HCT116 (cell line): ENCODE data around the gene SLC12A3. TPM values are rescaled to one million over a fixed set of nuclear protein-coding genes. Genes with fewer than 3 reads are reported as not detected.

Source experiments
- ATAC-seq: fragments of 200-7000 bp; cut with Tn5 transposase; 2 replicates; pipeline ENCODE4 v1.9.1; 2020; ENCODE audit warnings: mild to moderate bottlenecking, moderate library complexity
- BruUV-seq: library from RNA; stranded (reverse); fragments of 400-500 nt; replicated peaks from 2 replicates; lab custom pipeline; 2021; lab: Mats Ljungman, UMichigan
- CTCF ChIA-PET: fragments of 300-600 bp; sonication (Branson Sonifier 250); formaldehyde crosslinking; loops from one replicate; lab custom pipeline; 2021; ENCODE audit warnings: antibody characterized with exemption; lab: Charles Lee
- POLR2A ChIA-PET: fragments of 300-600, 350-600 bp; sonication (Branson Sonifier 250); formaldehyde crosslinking; loops from one replicate; lab custom pipeline; 2021; ENCODE audit warnings: antibody characterized with exemption; lab: Charles Lee
- RAD21 ChIA-PET, 2 experiments: fragments of 300-600 bp; sonication (Branson Sonifier 250); formaldehyde crosslinking; loops; one replicate each; lab custom pipeline; 2023; ENCODE audit warnings: low total read pairs in 2 of 2; ENCODE audit not compliant: uncharacterized antibody in 2 of 2, unreplicated experiment in 2 of 2, low non-redundant PET in 1 of 2; lab: Charles Lee
- DNase-seq: peaks from one replicate; pipeline ENCODE4 v3.0.0-alpha.2; 2010; ENCODE audit warnings: low read depth, low spot score
- H2AFZ ChIP-seq: fragments of 200-600 bp; shearing (Covaris generic), sonication (generic); 2 replicates; pipeline ENCODE4 v1.6.1; 2017; ENCODE audit warnings: low read depth, mixed run types, mixed read lengths, antibody characterized with exemption, low read length; ENCODE audit not compliant: poor library complexity, severe bottlenecking
- H3K27ac ChIP-seq: 2 replicates; pipeline ENCODE4 v1.5.1; 2012; ENCODE audit warnings: low read depth, low read length
- H3K27me3 ChIP-seq: fragments of 200-600 bp; sonication (generic); 2 replicates; pipeline ENCODE4 v1.6.1; 2016; ENCODE audit warnings: mixed run types, low read length, mixed read lengths; ENCODE audit not compliant: insufficient read depth
- H3K36me3 ChIP-seq, 2 experiments: fragments of 200-500 bp in 1 of 2; fragments of 200-600 bp in 1 of 2; sonication (Bioruptor generic) in 1 of 2; sonication (generic) in 1 of 2; 2 replicates each; pipeline versions ENCODE4 v1.5.1 to v1.6.1; 2014 to 2016; ENCODE audit warnings: low read length in 2 of 2, inconsistent platforms in 1 of 2, mixed read lengths in 1 of 2, mixed run types in 1 of 2; ENCODE audit not compliant: insufficient read depth in 2 of 2, control insufficient read depth in 1 of 2
- H3K4me1 ChIP-seq, 2 experiments: fragments of 200-600 bp in 1 of 2; sonication (generic) in 1 of 2; 2 replicates each; pipeline versions ENCODE4 v1.5.1 to v1.6.1; 2012 to 2017; ENCODE audit warnings: low read length in 2 of 2, inconsistent platforms in 1 of 2, mild to moderate bottlenecking in 1 of 2, mixed read lengths in 1 of 2, mixed run types in 1 of 2, moderate library complexity in 1 of 2; ENCODE audit not compliant: insufficient read depth in 2 of 2, control insufficient read depth in 1 of 2
- H3K4me2 ChIP-seq: fragments of 200-600 bp; sonication (generic); 2 replicates; pipeline ENCODE4 v1.6.1; 2017; ENCODE audit warnings: mixed run types, low read length, mixed read lengths
- H3K4me3 ChIP-seq, 2 experiments: fragments of 200-600 bp in 1 of 2; sonication (generic) in 1 of 2; replicated peaks in 1 of 2; 2 replicates each; pipeline ENCODE4 v1.5.1; 2011 to 2016; ENCODE audit warnings: low read length in 2 of 2, control low read depth in 1 of 2, low read depth in 1 of 2, mild to moderate bottlenecking in 1 of 2, mixed read lengths in 1 of 2, mixed run types in 1 of 2
- H3K79me2 ChIP-seq: fragments of 200-600 bp; sonication (generic); 2 replicates; pipeline ENCODE4 v1.6.1; 2017; ENCODE audit warnings: mild to moderate bottlenecking, mixed run types, low read length, moderate library complexity, mixed read lengths; ENCODE audit not compliant: insufficient read depth
- H3K9ac ChIP-seq: fragments of 200-600 bp; sonication (generic); 2 replicates; pipeline ENCODE4 v1.6.1; 2016; ENCODE audit warnings: low read length, mixed read lengths
- H3K9me2 ChIP-seq: fragments of 200-600 bp; sonication (generic), shearing (Covaris generic); 2 replicates; pipeline ENCODE4 v1.6.1; 2017; ENCODE audit warnings: mixed run types, mild to moderate bottlenecking, moderate library complexity; ENCODE audit not compliant: insufficient read depth
- H3K9me3 ChIP-seq, 2 experiments: fragments of 200-500 bp in 1 of 2; fragments of 200-600 bp in 1 of 2; sonication (Bioruptor generic) in 1 of 2; sonication (generic) in 1 of 2; 2 replicates each; pipeline ENCODE4 v1.6.1; 2014 to 2017; ENCODE audit warnings: low read length in 2 of 2, mixed read lengths in 2 of 2, inconsistent platforms in 1 of 2, low read depth in 1 of 2, mild to moderate bottlenecking in 1 of 2, mixed run types in 1 of 2, moderate library complexity in 1 of 2; ENCODE audit not compliant: control insufficient read depth in 1 of 2, insufficient read depth in 1 of 2
- H4K20me1 ChIP-seq: fragments of 200-600 bp; sonication (generic), shearing (Covaris generic); 2 replicates; pipeline ENCODE4 v1.6.1; 2017; ENCODE audit warnings: mixed run types, mild to moderate bottlenecking, moderate library complexity; ENCODE audit not compliant: insufficient read depth
- ATF3 ChIP-seq: IDR thresholded peaks from 2 replicates; pipeline ENCODE4 v1.6.1; 2012
- CTCF ChIP-seq, 3 experiments: fragments of 200-600 bp in 1 of 3; sonication (generic) in 1 of 3; IDR thresholded peaks in 2 of 3; conservative IDR thresholded peaks in 1 of 3; 2 replicates each; pipeline ENCODE4 v1.5.1; 2012 to 2017; ENCODE audit warnings: low read depth in 2 of 3, low read length in 2 of 3, antibody characterized with exemption in 1 of 3, borderline replicate concordance in 1 of 3, control low read depth in 1 of 3, mild to moderate bottlenecking in 1 of 3, mixed read lengths in 1 of 3, mixed run types in 1 of 3, moderate library complexity in 1 of 3; ENCODE audit not compliant: insufficient read depth in 1 of 3
- EGR1 ChIP-seq: IDR thresholded peaks from 2 replicates; pipeline ENCODE4 v1.6.1; 2012; ENCODE audit warnings: low read depth
- FOSL1 ChIP-seq: IDR thresholded peaks from 2 replicates; pipeline ENCODE4 v1.6.1; 2012; ENCODE audit warnings: low read depth
- POLR2A ChIP-seq: IDR thresholded peaks from 2 replicates; pipeline ENCODE4 v1.7.0; 2011; ENCODE audit warnings: borderline replicate concordance; ENCODE audit not compliant: insufficient read depth, insufficient read length; ENCODE audit errors: extremely low read depth
- POLR2AphosphoS5 ChIP-seq: IDR thresholded peaks from 2 replicates; pipeline ENCODE4 v1.6.1; 2011; ENCODE audit warnings: mild to moderate bottlenecking, low read depth, low read length, moderate library complexity
- RAD21 ChIP-seq: IDR thresholded peaks from 2 replicates; pipeline ENCODE4 v1.6.1; 2012; ENCODE audit warnings: low read depth, mild to moderate bottlenecking
- SIN3A ChIP-seq: IDR thresholded peaks from 2 replicates; pipeline ENCODE4 v1.6.1; 2012; ENCODE audit warnings: low read depth
- SP1 ChIP-seq: IDR thresholded peaks from 2 replicates; pipeline ENCODE4 v1.6.1; 2012; ENCODE audit warnings: low read depth
- SRF ChIP-seq: IDR thresholded peaks from 2 replicates; pipeline ENCODE4 v1.6.1; 2012; ENCODE audit warnings: low read depth
- TCF7L2 ChIP-seq: IDR thresholded peaks from 2 replicates; pipeline ENCODE4 v1.7.0; 2011; ENCODE audit warnings: borderline replicate concordance, inconsistent platforms; ENCODE audit not compliant: insufficient read depth, insufficient read length; ENCODE audit errors: extremely low read depth
- YY1 ChIP-seq: IDR thresholded peaks from 2 replicates; pipeline ENCODE4 v1.6.1; 2011; ENCODE audit warnings: low read length, low read depth, moderate library complexity, mild to moderate bottlenecking; ENCODE audit not compliant: insufficient replicate concordance; ENCODE audit errors: extremely low read depth
- ZBTB33 ChIP-seq: IDR thresholded peaks from 2 replicates; pipeline ENCODE4 v1.6.1; 2011; ENCODE audit warnings: mild to moderate bottlenecking, low read length, moderate library complexity; ENCODE audit not compliant: insufficient replicate concordance; ENCODE audit errors: extremely low read depth
- ZFX ChIP-seq: fragments of 450-650 bp; IDR thresholded peaks from 2 replicates; pipeline ENCODE4 v1.6.1; 2017
- ZNF274 ChIP-seq: fragments of 200-500 bp; sonication (Bioruptor generic); IDR thresholded peaks from 2 replicates; pipeline ENCODE4 v1.6.1; 2014; ENCODE audit warnings: mild to moderate bottlenecking, low read depth, low read length, inconsistent platforms
- intact Hi-C: fragments of 100-400 bp; cut with micrococcal nuclease; formaldehyde crosslinking; loops from 2 replicates; pipeline ENCODE4 v1.10.0; 2022
- total RNA-seq: library from RNA; stranded (reverse); gene quantifications from one replicate; pipeline ENCODE4 v1.2.1, GENCODE V29; 2021; ENCODE audit not compliant: unreplicated experiment

The SLC12A3 gene
- total RNA-seq, 1 experiment from 2014 or later = not detected

- intact Hi-C loops = no loop called here
- CTCF ChIA-PET = no interaction called here
These were observed 48.0 kb downstream of the SLC12A3 start for GRCh38 chr16:56912746-56913708.

More at GRCh38 chr16:56912746-56913708, 48.0 kb downstream of the SLC12A3 start:
- TF ChIP-seq POLR2A (no peak), EGR1 (no peak), ATF3 (no peak), SIN3A (no peak), ZFX (no peak), POLR2AphosphoS5 (no peak), YY1 (no peak), SRF (no peak), CTCF (IDR thresholded peaks at IDR 0.05 in 2 of 3, conservative IDR thresholded peaks at IDR 0.05 in 1 of 3; ENCODE audit: borderline replicate concordance in 1 of 3, insufficient read depth in 1 of 3, low read depth in 2 of 3, low read length in 2 of 3) (no peak), SP1 (no peak), ZNF274 (no peak), FOSL1 (no peak), RAD21 (no peak), TCF7L2 (no peak), ZBTB33 (no peak)
- Histone ChIP-seq H2AFZ (no peak overlapping the region), H3K4me1 (no peaks in the 10 kb centered on the region), H3K9ac (no peak overlapping the region), H3K9me3 (no peaks in the 10 kb centered on the region), H3K4me3 (no peak overlapping the region), H3K4me2 (no peak overlapping the region), H4K20me1 (no peaks in the 10 kb centered on the region), H3K79me2 (no peaks in the 10 kb centered on the region), H3K27ac (no peak overlapping the region), H3K9me2 (no peaks in the 10 kb centered on the region), H3K27me3 (0 out of 2 replicates have a peak, but pooled peaks cover 1% of the 10 kb centered on the region), H3K36me3 (no peaks in the 10 kb centered on the region)
- no peak for ATAC-seq
- no TSS peak for BruUV-seq
- POLR2A ChIA-PET = no interaction called here
- RAD21 ChIA-PET = no interaction called here
- DNase-seq = no peak
